GM18502 (cell line): ENCODE measurements around the gene PRR20G.

Experiments
- ATAC-seq: cut with Tn5 transposase; IDR thresholded peaks from one replicate; pipeline ENCODE4 v1.9.1; 2021; ENCODE audit warnings: mild to moderate bottlenecking; ENCODE audit not compliant: unreplicated experiment, poor library complexity

Gene PRR20G

GRCh38 chr3:127237835-127238234 lies 50.0 kb downstream of the PRR20G start:
- ATAC-seq: no peak

- no peak for ATAC-seq
Observed at GRCh38 chr3:127235706-127236105, 52.1 kb downstream of the PRR20G start.

- no peak for ATAC-seq
Observed at GRCh38 chr3:127234778-127235177, 53.1 kb downstream of the PRR20G start.
